Cardiac fibroblast (primary cell): ENCODE results near the gene MYL6.

ENCODE experiments used
- DNase-seq, 2 donors: peaks; one replicate each; pipeline versions ENCODE4 v3.0.0 to v3.0.0-alpha.2; 2010; ENCODE audit warnings: low read depth in 2 of 2
- H3K4me3 ChIP-seq, 2 donors: replicated peaks in 1 of 2; 1 replicate in 1 of 2; 2 replicates in 1 of 2; pipeline ENCODE4 v1.5.1; 2011; ENCODE audit warnings: low read depth in 2 of 2, low read length in 2 of 2, mild to moderate bottlenecking in 2 of 2, moderate library complexity in 1 of 2
- TF ChIP-seq, protein P1 (sequence below): IDR thresholded peaks from one replicate; pipeline ENCODE4 v1.5.1; 2011; ENCODE audit warnings: low read depth, mild to moderate bottlenecking, low read length, inconsistent platforms

MYL6 gene

GRCh38 chr12:56124133-56124532 is 34.0 kb upstream of the MYL6 start:
- H3K4me3 ChIP-seq, result no peak overlapping the region
- DNase-seq, result no peak
- TF ChIP-seq, protein P1, sequence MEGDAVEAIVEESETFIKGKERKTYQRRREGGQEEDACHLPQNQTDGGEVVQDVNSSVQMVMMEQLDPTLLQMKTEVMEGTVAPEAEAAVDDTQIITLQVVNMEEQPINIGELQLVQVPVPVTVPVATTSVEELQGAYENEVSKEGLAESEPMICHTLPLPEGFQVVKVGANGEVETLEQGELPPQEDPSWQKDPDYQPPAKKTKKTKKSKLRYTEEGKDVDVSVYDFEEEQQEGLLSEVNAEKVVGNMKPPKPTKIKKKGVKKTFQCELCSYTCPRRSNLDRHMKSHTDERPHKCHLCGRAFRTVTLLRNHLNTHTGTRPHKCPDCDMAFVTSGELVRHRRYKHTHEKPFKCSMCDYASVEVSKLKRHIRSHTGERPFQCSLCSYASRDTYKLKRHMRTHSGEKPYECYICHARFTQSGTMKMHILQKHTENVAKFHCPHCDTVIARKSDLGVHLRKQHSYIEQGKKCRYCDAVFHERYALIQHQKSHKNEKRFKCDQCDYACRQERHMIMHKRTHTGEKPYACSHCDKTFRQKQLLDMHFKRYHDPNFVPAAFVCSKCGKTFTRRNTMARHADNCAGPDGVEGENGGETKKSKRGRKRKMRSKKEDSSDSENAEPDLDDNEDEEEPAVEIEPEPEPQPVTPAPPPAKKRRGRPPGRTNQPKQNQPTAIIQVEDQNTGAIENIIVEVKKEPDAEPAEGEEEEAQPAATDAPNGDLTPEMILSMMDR, result no peak

- TF ChIP-seq, protein P1, result no peak
- no peak overlapping the region for H3K4me3 ChIP-seq
- DNase-seq, result no peak
These were observed 31.4 kb upstream of the MYL6 start for GRCh38 chr12:56126732-56127239.

DNA sequence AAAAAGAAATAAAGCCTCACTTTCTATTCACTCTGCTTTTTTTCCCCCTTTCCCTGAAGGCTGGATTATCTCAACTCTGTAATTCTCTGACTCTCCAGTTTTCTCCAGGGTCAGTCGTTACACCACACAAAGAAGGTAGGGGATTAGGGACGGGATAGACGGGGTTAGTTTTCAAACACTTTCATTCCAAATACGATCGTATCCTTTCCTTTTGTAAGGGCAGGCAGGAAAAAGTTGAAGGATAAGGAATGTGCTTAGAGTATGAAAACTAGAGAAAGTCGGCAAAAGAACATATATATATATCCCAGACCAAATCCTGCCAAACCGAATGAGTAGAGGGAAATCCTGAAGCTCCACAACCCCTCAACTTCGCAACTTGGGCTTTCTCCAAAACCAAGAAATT is 30.7 kb upstream of the MYL6 start:
- peak overlapping the region; percentile 11 to 88 for H3K4me3 ChIP-seq
- TF ChIP-seq, protein P1, result no peak
- no peak for DNase-seq

DNA sequence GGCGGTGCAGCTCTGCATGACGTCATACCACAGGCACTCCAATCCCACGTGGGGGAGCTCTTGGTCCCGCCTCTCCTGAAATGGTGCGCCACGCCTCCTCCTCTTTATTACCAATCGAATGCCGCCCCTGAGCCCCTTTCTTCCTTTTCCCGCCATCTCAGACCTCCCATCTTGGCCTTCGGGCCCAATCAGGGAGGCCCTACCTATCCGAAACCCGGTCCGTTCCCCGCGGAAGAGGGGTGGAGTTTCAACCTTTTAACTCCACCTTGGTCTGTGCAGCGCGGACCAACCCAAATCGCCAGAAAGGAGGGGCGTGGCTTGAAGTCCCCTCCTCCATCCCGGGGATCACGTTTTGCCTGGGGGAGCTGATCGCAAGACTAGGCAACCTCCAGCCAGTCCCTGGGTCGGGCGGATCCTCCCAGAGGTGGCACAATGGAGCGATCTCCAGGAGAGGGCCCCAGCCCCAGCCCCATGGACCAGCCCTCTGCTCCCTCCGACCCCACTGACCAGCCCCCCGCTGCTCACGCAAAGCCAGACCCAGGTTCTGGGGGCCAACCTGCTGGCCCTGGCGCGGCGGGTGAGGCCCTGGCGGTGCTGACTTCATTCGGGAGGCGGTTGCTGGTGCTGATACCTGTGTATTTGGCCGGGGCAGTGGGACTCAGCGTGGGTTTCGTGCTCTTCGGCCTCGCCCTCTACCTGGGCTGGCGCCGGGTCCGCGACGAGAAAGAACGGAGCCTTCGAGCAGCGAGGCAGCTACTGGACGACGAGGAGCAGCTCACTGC is 30.1 kb upstream of the MYL6 start, which contains the start of gene ESYT1:
Gene ESYT1, plus strand, starts transcription at position 380 of the 782 bp plus-strand sequence. Its CDS starts 53 bp downstream, at position 433.
- peak; percentile 100 for DNase-seq
- peak within 1 kb of the TSS; percentile 88 to 98 for H3K4me3 ChIP-seq
- TF ChIP-seq, protein P1, result no peak

- H3K4me3 ChIP-seq, result peak overlapping the region; percentile 88 to 98
- peak; percentile 20 to 37 for DNase-seq
- TF ChIP-seq, protein P1, result no peak
These were observed 29.4 kb upstream of the MYL6 start for GRCh38 chr12:56128670-56129205.

GRCh38 chr12:56129206-56129941 is 28.8 kb upstream of the MYL6 start:
- peak overlapping the region; percentile 88 to 98 for H3K4me3 ChIP-seq
- peak; percentile 38 to 62 for DNase-seq
- TF ChIP-seq, protein P1, result no peak
